GM12878 (cell line): ENCODE measurements around the gene ASNSD1. TPM values are rescaled to one million over a fixed set of nuclear protein-coding genes. Genes with fewer than 3 reads are reported as not detected.
"Not testable (repeated sequence)": the region's sequence is repeated elsewhere in the genome, so short reads cannot be mapped to it uniquely, and the experiment has no call there.

ENCODE experiments used
- ATAC-seq: fragments of 200-7000 bp; cut with Tn5 transposase; 3 replicates; pipeline ENCODE4 v1.9.1; 2020; ENCODE audit warnings: mild to moderate bottlenecking, moderate library complexity
- BruUV-seq: library from RNA; stranded (reverse); fragments of 400-500 nt; replicated peaks from 2 replicates; lab custom pipeline; 2021; lab: Mats Ljungman, UMichigan
- CTCF ChIA-PET: fragments of 300-600 bp; sonication (Branson Sonifier 250); formaldehyde crosslinking; extraction: SDS; loops from one replicate; lab custom pipeline; 2021; ENCODE audit warnings: inconsistent platforms; lab: Yijun Ruan, JAX
- POLR2A ChIA-PET: fragments of 350-600 bp; formaldehyde crosslinking; extraction: SDS; loops from one replicate; lab custom pipeline; 2021; ENCODE audit warnings: inconsistent platforms; lab: Charles Lee
- RAD21 ChIA-PET: fragments of 300-600 bp; sonication (Branson Sonifier 250); formaldehyde crosslinking; loops from one replicate; lab custom pipeline; 2023; ENCODE audit warnings: antibody characterized with exemption; ENCODE audit not compliant: unreplicated experiment; lab: Charles Lee
- SMC1A ChIA-PET: fragments of 300-600 bp; sonication (Branson Sonifier 250); formaldehyde crosslinking; loops from one replicate; lab custom pipeline; 2023; ENCODE audit not compliant: unreplicated experiment, uncharacterized antibody; lab: Charles Lee
- DNase-seq: peaks from one replicate; pipeline ENCODE4 v3.0.0-alpha.2; 2011; ENCODE audit warnings: low read depth, low spot score
- FAIRE-seq: peaks from 3 replicates; lab custom pipeline; 2011; peaks lifted over from hg19 to GRCh38; lab: Jason Lieb, UNC
- H2AFZ ChIP-seq: 2 replicates; pipeline ENCODE4 v1.6.0; 2011; ENCODE audit warnings: low read depth, low read length, control low read depth; ENCODE audit not compliant: control insufficient read depth
- H3K27ac ChIP-seq: 2 replicates; pipeline ENCODE4 v1.5.1; 2011; ENCODE audit warnings: control low read depth; ENCODE audit not compliant: control insufficient read depth, insufficient read depth
- H3K27me3 ChIP-seq, 2 experiments: replicated peaks in 1 of 2; 2 replicates each; pipeline versions ENCODE4 v1.6.0 to v1.6.1; 2011; ENCODE audit warnings: low read length in 1 of 2; ENCODE audit not compliant: control insufficient read depth in 2 of 2, insufficient read depth in 2 of 2
- H3K36me3 ChIP-seq, 2 experiments: 2 replicates each; pipeline ENCODE4 v1.5.1; 2011; ENCODE audit warnings: low read length in 1 of 2; ENCODE audit not compliant: control insufficient read depth in 2 of 2, insufficient read depth in 2 of 2
- H3K4me1 ChIP-seq: 2 replicates; pipeline ENCODE4 v1.6.1; 2011; ENCODE audit warnings: mild to moderate bottlenecking, low read length, moderate library complexity, mixed read lengths; ENCODE audit not compliant: control insufficient read depth, insufficient read depth
- H3K4me2 ChIP-seq: 2 replicates; pipeline ENCODE4 v1.6.0; 2011; ENCODE audit warnings: control low read depth; ENCODE audit not compliant: control insufficient read depth, insufficient read depth
- H3K4me3 ChIP-seq: fragments of 200-600 bp; sonication (generic); 2 replicates; pipeline ENCODE4 v1.5.1; 2016
- H3K79me2 ChIP-seq: 2 replicates; pipeline ENCODE4 v1.6.0; 2011; ENCODE audit warnings: low read length; ENCODE audit not compliant: control insufficient read depth, insufficient read depth
- H3K9ac ChIP-seq: 2 replicates; pipeline ENCODE4 v1.8.0; 2011; ENCODE audit warnings: low read length, control low read depth, mixed read lengths; ENCODE audit not compliant: control insufficient read depth, insufficient read depth
- H3K9me3 ChIP-seq: replicated peaks from 3 replicates; pipeline ENCODE4 v1.5.1; 2011; ENCODE audit warnings: mild to moderate bottlenecking, low read length; ENCODE audit not compliant: control insufficient read depth, insufficient read depth
- H4K20me1 ChIP-seq: 2 replicates; pipeline ENCODE4 v1.6.0; 2011; ENCODE audit not compliant: control insufficient read depth, insufficient read depth
- EED ChIP-seq: sonication (generic); IDR thresholded peaks from 2 replicates; pipeline ENCODE4 v1.6.1; 2016; ENCODE audit warnings: antibody characterized with exemption, low read depth
- EP300 ChIP-seq, 2 experiments: fragments of 150-350 bp in 1 of 2; IDR thresholded peaks; 2 replicates each; pipeline ENCODE4 v1.6.1; 2011 to 2012; ENCODE audit warnings: low read depth in 2 of 2, low read length in 2 of 2, borderline replicate concordance in 1 of 2, improper control_type of control experiment in 1 of 2, inconsistent platforms in 1 of 2; ENCODE audit not compliant: control insufficient read depth in 1 of 2
- KDM1A ChIP-seq: fragments of 200-600 bp; sonication (generic); IDR thresholded peaks from 2 replicates; pipeline ENCODE4 v1.6.1; 2016; ENCODE audit warnings: borderline replicate concordance
- NBN ChIP-seq: fragments of 450-650 bp; IDR thresholded peaks from 2 replicates; pipeline ENCODE4 v1.6.1; 2016
- RUNX3 ChIP-seq: IDR thresholded peaks from 2 replicates; pipeline ENCODE4 v1.6.1; 2012; ENCODE audit warnings: low read length, inconsistent platforms
- SPI1 ChIP-seq: IDR thresholded peaks from 2 replicates; pipeline ENCODE4 v1.6.1; 2011; ENCODE audit warnings: low read depth, mild to moderate bottlenecking, low read length, moderate library complexity, borderline replicate concordance; ENCODE audit not compliant: insufficient read depth
- ZSCAN29 ChIP-seq: fragments of 450-650 bp; IDR thresholded peaks from 2 replicates; pipeline ENCODE4 v1.6.1; 2017; ENCODE audit warnings: mild to moderate bottlenecking, moderate library complexity
- WGBS: methylation state at CpG from one replicate; pipeline ENCODE4 v1.1.6; 2016; ENCODE audit warnings: low lambda C conversion rate; ENCODE audit not compliant: insufficient replicate concordance, insufficient coverage; ENCODE audit errors: missing lambda C conversion rate; 5-methylcytosine and 5-hydroxymethylcytosine counted together
- in situ Hi-C: fragments of 300-500 bp; cut with MboI; formaldehyde crosslinking; loops from 9 replicates; pipeline ENCODE4 v1.14.3; 2018; ENCODE audit warnings: mixed read lengths
- intact Hi-C: fragments of 100-400 bp; cut with micrococcal nuclease; formaldehyde crosslinking; loops from one replicate; pipeline ENCODE4 v1.14.2; 2022; ENCODE audit not compliant: unreplicated experiment
- polyA plus RNA-seq, 11 experiments: library from polyadenylated mRNA; depleted of rRNA in 4 of 11; unstranded in 6 of 11; stranded (reverse) in 5 of 11; fragments of >200 nt; fragmentation: Nextera tagmentation in 4 of 11; fragmentation: Illumina TruSeq in 1 of 11; extraction: Ambion mirVana in 4 of 11; extraction: Trizol in 1 of 11; gene quantifications; 1 replicate in 1 of 11; 2 replicates in 10 of 11; pipeline versions ENCODE4 v1.2.1 to v1.2.3, GENCODE V29; 2011 to 2016; ENCODE audit warnings: inconsistent platforms in 2 of 11, missing spikeins in 2 of 11, low read depth in 1 of 11
- total RNA-seq, 4 experiments: library from RNA; depleted of rRNA in 3 of 4; stranded (reverse); fragments of >200 nt in 3 of 4; fragmentation: Illumina TruSeq in 1 of 4; extraction: Trizol in 1 of 4; gene quantifications; 2 replicates each; pipeline versions ENCODE4 v1.2.1 to v1.2.3, GENCODE V29; 2013 to 2021
- TF ChIP-seq, protein P1 (sequence below): fragments of 450-650 bp; IDR thresholded peaks from 2 replicates; pipeline ENCODE4 v1.6.1; 2014; ENCODE audit warnings: mild to moderate bottlenecking

Gene ASNSD1
- total and polyA plus RNA-seq, 10 of the 15 experiments (the other 5 are each of a cell fraction or from before 2014, with no cell fraction given) = 39.1 to 89.8 (median 72.1) TPM

DNA sequence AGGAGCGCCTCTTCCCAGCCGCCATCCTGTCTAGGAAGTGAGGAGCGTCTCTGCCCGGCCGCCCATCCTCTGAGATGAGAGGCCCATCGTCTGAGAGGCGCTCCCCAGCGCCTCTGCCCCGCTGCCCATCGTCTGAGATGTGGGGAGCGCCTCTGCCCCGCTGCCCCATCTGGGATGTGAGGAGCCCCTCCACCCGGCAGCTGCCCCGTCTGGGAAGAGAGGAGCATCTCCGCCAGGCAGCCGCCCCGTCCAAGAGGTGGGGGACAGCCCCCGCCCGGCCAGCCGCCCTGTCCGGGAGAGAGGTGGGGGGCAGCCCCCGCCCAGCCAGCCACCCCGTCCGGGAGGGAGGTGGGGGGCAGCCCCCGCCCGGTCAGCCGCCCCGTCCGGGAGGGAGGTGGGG, 7.8 kb upstream of the ASNSD1 start:
- H3K9ac ChIP-seq, H3K4me3 ChIP-seq, H3K79me2 ChIP-seq, POLR2A ChIA-PET, H3K4me2 ChIP-seq, H3K36me3 ChIP-seq, SMC1A ChIA-PET, H3K27ac ChIP-seq, ATAC-seq, intact Hi-C loops, H3K9me3 ChIP-seq, RAD21 ChIA-PET, FAIRE-seq, CTCF ChIA-PET, H3K27me3 ChIP-seq, H2AFZ ChIP-seq, DNase-seq, H4K20me1 ChIP-seq, H3K4me1 ChIP-seq, in situ Hi-C loops, BruUV-seq: not testable (repeated sequence)
- 89% methylated on average over 10 of the region's 29 CpGs for WGBS

DNA sequence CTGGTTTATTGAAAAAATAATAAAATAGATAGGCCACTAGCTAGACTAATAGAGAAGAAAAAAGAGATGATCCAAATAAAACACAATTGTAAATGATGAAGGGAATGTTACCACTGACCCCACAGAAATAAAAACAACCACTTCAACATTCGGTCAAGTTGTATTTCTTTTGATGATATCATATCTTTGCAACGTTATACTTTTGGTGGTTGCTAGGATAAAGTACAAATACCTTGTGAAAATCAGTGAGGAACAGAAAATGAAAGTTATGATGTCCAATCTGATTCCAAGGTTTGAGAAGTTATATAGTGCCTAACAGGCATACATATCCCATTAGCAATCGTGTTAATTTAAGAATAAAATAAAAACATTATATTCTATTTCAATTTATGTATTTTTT, 6.6 kb upstream of the ASNSD1 start:
- ATAC-seq = no peak
- H3K4me3 ChIP-seq = no peak overlapping the region
- intact Hi-C loops = no loop called here
- H3K9me3 ChIP-seq = no peaks in the 10 kb centered on the region; the same call in 2 of the 3 replicates
- 55% methylated on average over 3 of the region's 3 CpGs for WGBS
- POLR2A ChIA-PET = interaction anchor here (0.5 to 0.6 kb wide), 2 partner anchors 10 to 352 kb away, joined by 3 read pairs; no protein-coding TSS in a partner anchor
- in situ Hi-C loops = no loop called here
- H3K36me3 ChIP-seq = no peaks in the 10 kb centered on the region
- no TSS peak for BruUV-seq
- CTCF ChIA-PET = no interaction called here
- TF ChIP-seq KDM1A = no peak
- TF ChIP-seq EP300 (IDR thresholded peaks at IDR 0.05; ENCODE audit: borderline replicate concordance in 1 of 2, control insufficient read depth in 1 of 2, low read depth in 2 of 2, low read length in 2 of 2) = no peak
- TF ChIP-seq NBN = no peak
- TF ChIP-seq ZSCAN29 = no peak
- TF ChIP-seq SPI1 = no peak
- TF ChIP-seq RUNX3 = no peak
- TF ChIP-seq, protein P1, sequence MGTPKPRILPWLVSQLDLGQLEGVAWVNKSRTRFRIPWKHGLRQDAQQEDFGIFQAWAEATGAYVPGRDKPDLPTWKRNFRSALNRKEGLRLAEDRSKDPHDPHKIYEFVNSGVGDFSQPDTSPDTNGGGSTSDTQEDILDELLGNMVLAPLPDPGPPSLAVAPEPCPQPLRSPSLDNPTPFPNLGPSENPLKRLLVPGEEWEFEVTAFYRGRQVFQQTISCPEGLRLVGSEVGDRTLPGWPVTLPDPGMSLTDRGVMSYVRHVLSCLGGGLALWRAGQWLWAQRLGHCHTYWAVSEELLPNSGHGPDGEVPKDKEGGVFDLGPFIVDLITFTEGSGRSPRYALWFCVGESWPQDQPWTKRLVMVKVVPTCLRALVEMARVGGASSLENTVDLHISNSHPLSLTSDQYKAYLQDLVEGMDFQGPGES = no peak
- no peak for TF ChIP-seq EED
- TF ChIP-seq, all 136 proteins: peak for 0
- RAD21 ChIA-PET = no interaction called here
- no peaks in the 10 kb centered on the region for H3K27me3 ChIP-seq
- DNase-seq = no peak
- no peaks in the 10 kb centered on the region for H3K79me2 ChIP-seq
- SMC1A ChIA-PET = no interaction called here
- H2AFZ ChIP-seq = no peak overlapping the region
- H3K4me1 ChIP-seq = peaks cover 13% of the 10 kb centered on the region; the same call in 1 of the 2 replicates
- no peak overlapping the region for H3K4me2 ChIP-seq
- FAIRE-seq = no peak
- H4K20me1 ChIP-seq = no peaks in the 10 kb centered on the region
- H3K9ac ChIP-seq = no peak overlapping the region
- no peak overlapping the region for H3K27ac ChIP-seq
